ENCODE data around the gene ATP8A1.

- TF ChIP-seq ZNF274 (IDR thresholded peaks at IDR 0.05; ENCODE audit: low read depth, low read length) (no peak), YY1 (IDR thresholded peaks at IDR 0.05; ENCODE audit: insufficient read depth, insufficient read length) (no peak), SUZ12 (IDR thresholded peaks at IDR 0.05; ENCODE audit: extremely low read depth, insufficient read depth, insufficient read length) (no peak)
Measured at GRCh38 chr4:42646999-42647541, 9.8 kb downstream of the ATP8A1 start.

Data from NT2/D1 (cell line).